OCI-LY7 (cell line): ENCODE data around the gene SOX18. TPM values are rescaled to one million over a fixed set of nuclear protein-coding genes. Genes with fewer than 3 reads are reported as not detected.
"Not testable (repeated sequence)": the region's sequence is repeated elsewhere in the genome, so short reads cannot be mapped to it uniquely, and the experiment has no call there.

ENCODE experiments used
- BruUV-seq: library from RNA; stranded (reverse); fragments of 400-500 nt; replicated peaks from 2 replicates; lab custom pipeline; 2021; lab: Mats Ljungman, UMichigan
- CTCF ChIA-PET: fragments of 300-600 bp; sonication (Branson Sonifier 250); formaldehyde crosslinking; loops from one replicate; lab custom pipeline; 2022; ENCODE audit warnings: antibody characterized with exemption; ENCODE audit not compliant: unreplicated experiment; lab: Charles Lee
- POLR2A ChIA-PET: fragments of 300-600 bp; sonication (Branson Sonifier 250); formaldehyde crosslinking; loops from one replicate; lab custom pipeline; 2022; ENCODE audit warnings: antibody characterized with exemption; lab: Charles Lee
- DNase-seq: peaks from one replicate; pipeline ENCODE4 v3.0.0-alpha.2; 2015; ENCODE audit warnings: low spot score
- H2AFZ ChIP-seq: fragments of 200-600 bp; sonication (generic), shearing (Covaris generic); 2 replicates; pipeline ENCODE4 v1.6.1; 2014; ENCODE audit warnings: mild to moderate bottlenecking, antibody characterized with exemption, low read length, moderate library complexity
- H3K27ac ChIP-seq: fragments of 200-600 bp; sonication (generic); 2 replicates; pipeline ENCODE4 v1.5.1; 2014; ENCODE audit warnings: mixed run types, low read depth, mild to moderate bottlenecking, moderate library complexity, low read length, inconsistent platforms; ENCODE audit not compliant: poor library complexity, severe bottlenecking
- H3K36me3 ChIP-seq: fragments of 200-600 bp; sonication (generic); 2 replicates; pipeline ENCODE4 v1.6.1; 2014; ENCODE audit warnings: mild to moderate bottlenecking, antibody characterized with exemption, low read length, moderate library complexity, mixed read lengths; ENCODE audit not compliant: insufficient read depth
- H3K4me1 ChIP-seq: fragments of 200-600 bp; sonication (generic); 2 replicates; pipeline ENCODE4 v1.5.1; 2014; ENCODE audit warnings: mild to moderate bottlenecking, low read length; ENCODE audit not compliant: insufficient read depth, poor library complexity, severe bottlenecking
- H3K4me2 ChIP-seq: fragments of 200-600 bp; sonication (generic); 2 replicates; pipeline ENCODE4 v1.6.1; 2014; ENCODE audit warnings: mild to moderate bottlenecking, low read length
- H3K4me3 ChIP-seq: fragments of 200-600 bp; sonication (generic); 2 replicates; pipeline ENCODE4 v1.5.1; 2014; ENCODE audit warnings: mild to moderate bottlenecking, low read depth, low read length; ENCODE audit not compliant: poor library complexity, severe bottlenecking
- H3K79me2 ChIP-seq: fragments of 200-600 bp; sonication (generic); 2 replicates; pipeline ENCODE4 v1.6.1; 2016; ENCODE audit warnings: low read depth, mild to moderate bottlenecking, low read length, moderate library complexity, mixed read lengths; ENCODE audit not compliant: insufficient read depth
- H3K9me2 ChIP-seq: fragments of 200-600 bp; sonication (generic); 2 replicates; pipeline ENCODE4 v1.6.1; 2016; ENCODE audit warnings: mild to moderate bottlenecking, low read length, mixed read lengths; ENCODE audit not compliant: insufficient read depth
- H3K9me3 ChIP-seq: fragments of 200-600 bp; sonication (generic); 2 replicates; pipeline ENCODE4 v1.6.1; 2014; ENCODE audit warnings: mild to moderate bottlenecking, mixed run types, low read length, mixed read lengths
- H4K20me1 ChIP-seq: fragments of 200-600 bp; sonication (generic); 2 replicates; pipeline ENCODE4 v1.6.1; 2014; ENCODE audit warnings: mild to moderate bottlenecking, antibody characterized with exemption, low read length, moderate library complexity, mixed read lengths; ENCODE audit not compliant: insufficient read depth
- EZH2phosphoT487 ChIP-seq: fragments of 200-600 bp; sonication (generic); IDR thresholded peaks from 2 replicates; pipeline ENCODE4 v1.6.1; 2018; ENCODE audit warnings: low read depth, borderline replicate concordance, mild to moderate bottlenecking, mixed run types, antibody characterized with exemption, low read length, moderate library complexity, mixed read lengths
- intact Hi-C: fragments of 100-400 bp; cut with micrococcal nuclease; formaldehyde crosslinking; loops from one replicate; pipeline ENCODE4 v1.10.0; 2022; ENCODE audit not compliant: unreplicated experiment
- total RNA-seq, 2 experiments: library from RNA; depleted of rRNA in 1 of 2; stranded (reverse); fragments of >200 nt in 1 of 2; shearing (Covaris generic) in 1 of 2; gene quantifications; 2 replicates each; pipeline ENCODE4 v1.2.3, GENCODE V29; 2014 to 2022
- TF ChIP-seq, protein P1 (sequence below): fragments of 200-600 bp; sonication (generic); conservative IDR thresholded peaks from 2 replicates; pipeline ENCODE4 v1.5.1; 2014; ENCODE audit warnings: mild to moderate bottlenecking, antibody characterized with exemption, low read length, moderate library complexity, mixed read lengths

The SOX18 gene
- total RNA-seq, 2 experiments from 2014 or later, result not detected

DNA sequence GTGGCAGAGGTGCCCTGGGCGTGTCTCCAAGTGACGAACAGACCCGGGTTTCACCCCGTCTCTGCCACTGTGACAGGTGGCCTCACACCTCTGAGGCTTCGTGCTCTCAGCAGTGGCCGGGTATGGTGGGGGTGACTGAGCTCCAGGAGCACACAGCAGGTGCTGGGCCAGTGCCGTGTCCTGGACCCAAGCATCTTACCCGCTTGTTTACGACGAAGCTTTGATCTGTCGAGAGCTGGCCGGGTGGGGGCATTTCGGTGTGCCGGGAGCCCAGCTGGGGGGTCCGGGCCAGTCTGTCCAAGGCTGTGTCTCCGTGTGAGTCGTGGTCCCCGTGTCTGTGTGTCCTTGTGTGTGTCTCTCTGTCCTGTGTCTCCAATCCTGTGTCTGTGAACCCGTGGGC, 41.9 kb upstream of the SOX18 start:
- H3K9me3 ChIP-seq, result no peaks in the 10 kb centered on the region
- H2AFZ ChIP-seq, result no peak overlapping the region
- POLR2A ChIA-PET, result interaction anchor here (0.5 kb wide), 1 partner anchor 98 kb away, joined by 3 read pairs; no protein-coding TSS in a partner anchor
- H3K9me2 ChIP-seq, result no peaks in the 10 kb centered on the region
- H3K4me2 ChIP-seq, result no peak overlapping the region
- intact Hi-C loops, result no loop called here
- H3K4me3 ChIP-seq, result no peak overlapping the region
- no peak for TF ChIP-seq EZH2phosphoT487
- TF ChIP-seq, protein P1, sequence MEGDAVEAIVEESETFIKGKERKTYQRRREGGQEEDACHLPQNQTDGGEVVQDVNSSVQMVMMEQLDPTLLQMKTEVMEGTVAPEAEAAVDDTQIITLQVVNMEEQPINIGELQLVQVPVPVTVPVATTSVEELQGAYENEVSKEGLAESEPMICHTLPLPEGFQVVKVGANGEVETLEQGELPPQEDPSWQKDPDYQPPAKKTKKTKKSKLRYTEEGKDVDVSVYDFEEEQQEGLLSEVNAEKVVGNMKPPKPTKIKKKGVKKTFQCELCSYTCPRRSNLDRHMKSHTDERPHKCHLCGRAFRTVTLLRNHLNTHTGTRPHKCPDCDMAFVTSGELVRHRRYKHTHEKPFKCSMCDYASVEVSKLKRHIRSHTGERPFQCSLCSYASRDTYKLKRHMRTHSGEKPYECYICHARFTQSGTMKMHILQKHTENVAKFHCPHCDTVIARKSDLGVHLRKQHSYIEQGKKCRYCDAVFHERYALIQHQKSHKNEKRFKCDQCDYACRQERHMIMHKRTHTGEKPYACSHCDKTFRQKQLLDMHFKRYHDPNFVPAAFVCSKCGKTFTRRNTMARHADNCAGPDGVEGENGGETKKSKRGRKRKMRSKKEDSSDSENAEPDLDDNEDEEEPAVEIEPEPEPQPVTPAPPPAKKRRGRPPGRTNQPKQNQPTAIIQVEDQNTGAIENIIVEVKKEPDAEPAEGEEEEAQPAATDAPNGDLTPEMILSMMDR, result no peak
- BruUV-seq, result no TSS peak
- no peak overlapping the region for H3K27ac ChIP-seq
- no peaks in the 10 kb centered on the region for H4K20me1 ChIP-seq
- CTCF ChIA-PET, result interaction anchor here (0.5 kb wide), 1 partner anchor 22 kb away, joined by 3 read pairs; no protein-coding TSS in a partner anchor
- no peaks in the 10 kb centered on the region for H3K36me3 ChIP-seq
- no peaks in the 10 kb centered on the region for H3K79me2 ChIP-seq
- DNase-seq, result no peak
- peaks cover 4% of the 10 kb centered on the region for H3K4me1 ChIP-seq

DNA sequence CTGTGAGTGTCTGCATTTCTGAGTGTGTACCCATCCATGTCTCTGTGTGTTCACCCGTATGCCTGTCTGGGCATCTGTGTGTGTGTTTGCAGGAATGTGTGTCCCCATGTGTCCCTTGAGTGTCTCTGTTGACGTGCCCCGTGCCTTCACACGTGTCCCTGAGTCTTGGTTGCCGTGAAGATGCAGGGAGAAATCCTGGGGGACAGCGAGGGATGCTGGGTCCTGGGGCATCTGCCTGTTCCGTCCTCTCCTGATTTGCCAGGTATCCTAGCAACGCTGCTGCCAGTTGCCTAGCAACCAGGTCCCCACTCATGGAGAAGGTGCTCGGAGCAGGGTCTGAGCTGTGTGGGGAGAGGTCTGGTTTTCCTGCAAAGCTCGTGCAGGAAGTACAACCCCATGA, 40.7 kb upstream of the SOX18 start:
- Histone ChIP-seq H4K20me1 (no peaks in the 10 kb centered on the region), H3K9me2 (no peaks in the 10 kb centered on the region), H3K4me3 (no peak overlapping the region), H2AFZ (no peak overlapping the region), H3K27ac (no peak overlapping the region), H3K4me1 (peaks cover 4% of the 10 kb centered on the region), H3K4me2 (no peak overlapping the region), H3K36me3 (no peaks in the 10 kb centered on the region), H3K79me2 (no peaks in the 10 kb centered on the region), H3K9me3 (no peaks in the 10 kb centered on the region)
- TF ChIP-seq EZH2phosphoT487, result no peak
- TF ChIP-seq, protein P1, result no peak
- POLR2A ChIA-PET, result no interaction called here
- intact Hi-C loops, result no loop called here
- BruUV-seq, result no TSS peak
- CTCF ChIA-PET, result interaction anchor here (0.9 kb wide), 1 partner anchor 10 kb away, joined by 3 read pairs; no protein-coding TSS in a partner anchor
- DNase-seq, result no peak

DNA sequence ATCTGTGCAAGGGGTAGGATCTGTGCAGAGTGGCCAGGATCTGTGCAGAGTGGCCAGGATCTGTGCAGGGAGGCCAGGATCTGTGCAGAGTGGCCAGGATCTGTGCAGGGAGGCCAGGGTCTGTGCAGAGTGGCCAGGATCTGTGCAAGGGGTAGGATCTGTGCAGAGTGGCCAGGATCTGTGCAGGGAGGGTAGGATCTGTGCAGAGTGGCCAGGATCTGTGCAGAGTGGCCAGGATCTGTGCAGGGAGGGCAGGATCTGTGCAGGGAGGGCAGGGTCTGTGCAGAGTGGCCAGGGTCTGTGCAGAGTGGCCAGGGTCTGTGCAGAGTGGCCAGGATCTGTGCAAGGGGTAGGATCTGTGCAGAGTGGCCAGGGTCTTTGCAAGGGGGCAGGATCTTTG, 39.1 kb upstream of the SOX18 start:
- H3K36me3 ChIP-seq, H3K4me3 ChIP-seq, H3K4me1 ChIP-seq, BruUV-seq, DNase-seq, H3K27ac ChIP-seq, intact Hi-C loops, H3K79me2 ChIP-seq, H3K9me2 ChIP-seq, CTCF ChIA-PET, H4K20me1 ChIP-seq, H2AFZ ChIP-seq, H3K9me3 ChIP-seq, POLR2A ChIA-PET, H3K4me2 ChIP-seq: not testable (repeated sequence)

DNA sequence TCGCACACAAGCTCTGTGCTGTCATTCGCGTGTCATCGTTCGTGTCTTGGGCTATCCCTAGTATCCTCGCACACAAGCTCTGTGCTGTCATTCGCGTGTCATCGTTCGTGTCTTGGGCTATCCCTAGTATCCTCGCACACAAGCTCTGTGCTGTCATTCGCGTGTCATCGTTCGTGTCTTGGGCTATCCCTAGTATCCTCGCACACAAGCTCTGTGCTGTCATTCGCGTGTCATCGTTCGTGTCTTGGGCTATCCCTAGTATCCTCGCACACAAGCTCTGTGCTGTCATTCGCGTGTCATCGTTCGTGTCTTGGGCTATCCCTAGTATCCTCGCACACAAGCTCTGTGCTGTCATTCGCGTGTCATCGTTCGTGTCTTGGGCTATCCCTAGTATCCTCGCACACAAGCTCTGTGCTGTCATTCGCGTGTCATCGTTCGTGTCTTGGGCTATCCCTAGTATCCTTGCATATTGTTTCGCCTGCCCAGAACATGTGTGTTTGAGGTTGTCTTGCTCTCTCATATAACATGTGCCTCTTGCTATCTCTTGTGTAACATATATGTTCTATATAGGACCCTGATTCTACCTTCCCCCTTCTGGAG, 37.9 kb upstream of the SOX18 start:
- POLR2A ChIA-PET, result not testable (repeated sequence)

More for the DNA sequence above, 37.9 kb upstream of the SOX18 start:
- intact Hi-C loops, H3K4me3 ChIP-seq, H3K9me3 ChIP-seq, H3K36me3 ChIP-seq, BruUV-seq, CTCF ChIA-PET, H2AFZ ChIP-seq, DNase-seq, H3K9me2 ChIP-seq, H3K4me2 ChIP-seq, H3K79me2 ChIP-seq, H3K27ac ChIP-seq, H4K20me1 ChIP-seq: not testable (repeated sequence)
- H3K4me1 ChIP-seq, result peaks cover 11% of the 10 kb centered on the region
